ENCODE data around the gene ASPM.

Gene ASPM

GRCh38 chr1:197181982-197182381, 35.5 kb upstream of the ASPM start:
- Histone ChIP-seq H3K27me3 (no peaks in the 10 kb centered on the region), H3K4me1 (no peaks in the 10 kb centered on the region), H3K4me3 (ENCODE audit: low read depth, low read length) (no peak overlapping the region), H3K36me3 (peaks cover 23% of the 10 kb centered on the region), H3K9me3 (no peaks in the 10 kb centered on the region)
- TF ChIP-seq CTCF (IDR thresholded peaks at IDR 0.05; ENCODE audit: low read depth, low read length) = no peak
- DNase-seq = no peak

GRCh38 chr1:197180252-197180878, 33.9 kb upstream of the ASPM start:
- Histone ChIP-seq H3K4me1 (no peaks in the 10 kb centered on the region), H3K36me3 (peaks cover 9% of the 10 kb centered on the region; the same call in 1 of the 2 replicates), H3K27me3 (no peaks in the 10 kb centered on the region), H3K4me3 (ENCODE audit: low read depth, low read length) (no peak overlapping the region), H3K9me3 (no peaks in the 10 kb centered on the region)
- peak; percentile 79 for TF ChIP-seq CTCF (IDR thresholded peaks at IDR 0.05; ENCODE audit: low read depth, low read length)
- no peak for DNase-seq

- DNase-seq = no peak
- Histone ChIP-seq H3K9me3 (no peaks in the 10 kb centered on the region), H3K36me3 (peaks cover 6% of the 10 kb centered on the region), H3K4me3 (ENCODE audit: low read depth, low read length) (no peak overlapping the region), H3K4me1 (no peaks in the 10 kb centered on the region), H3K27me3 (no peaks in the 10 kb centered on the region)
- TF ChIP-seq CTCF (IDR thresholded peaks at IDR 0.05; ENCODE audit: low read depth, low read length) = no peak
These were observed 32.5 kb upstream of the ASPM start for GRCh38 chr1:197178998-197179397.

- no peak overlapping the region for H3K4me3 ChIP-seq (ENCODE audit: low read depth, low read length)
- H3K4me1 ChIP-seq = no peaks in the 10 kb centered on the region
- no peaks in the 10 kb centered on the region for H3K9me3 ChIP-seq
- no peak for TF ChIP-seq CTCF (IDR thresholded peaks at IDR 0.05; ENCODE audit: low read depth, low read length)
- H3K27me3 ChIP-seq = no peaks in the 10 kb centered on the region
- peaks cover 2% of the 10 kb centered on the region for H3K36me3 ChIP-seq
- no peak for DNase-seq
These were observed 28.3 kb upstream of the ASPM start for GRCh38 chr1:197174818-197175217.

GRCh38 chr1:197173571-197174507, 27.4 kb upstream of the ASPM start:
- no peaks in the 10 kb centered on the region for H3K4me1 ChIP-seq
- H3K4me3 ChIP-seq (ENCODE audit: low read depth, low read length) = no peak overlapping the region
- TF ChIP-seq CTCF (IDR thresholded peaks at IDR 0.05; ENCODE audit: low read depth, low read length) = no peak
- no peaks in the 10 kb centered on the region for H3K27me3 ChIP-seq
- H3K9me3 ChIP-seq = no peaks in the 10 kb centered on the region
- H3K36me3 ChIP-seq = peaks cover 2% of the 10 kb centered on the region
- DNase-seq = no peak

GRCh38 chr1:197171531-197171930, 25.1 kb upstream of the ASPM start:
- Histone ChIP-seq H3K4me1 (no peaks in the 10 kb centered on the region), H3K36me3 (no peaks in the 10 kb centered on the region; the same call in 1 of the 2 replicates), H3K9me3 (no peaks in the 10 kb centered on the region), H3K27me3 (no peaks in the 10 kb centered on the region), H3K4me3 (ENCODE audit: low read depth, low read length) (no peak overlapping the region)
- TF ChIP-seq CTCF (IDR thresholded peaks at IDR 0.05; ENCODE audit: low read depth, low read length) = no peak
- no peak for DNase-seq

Measured in BE2C (cell line).